Measurements from ENCODE around the gene MTG2.

Gene MTG2

DNA sequence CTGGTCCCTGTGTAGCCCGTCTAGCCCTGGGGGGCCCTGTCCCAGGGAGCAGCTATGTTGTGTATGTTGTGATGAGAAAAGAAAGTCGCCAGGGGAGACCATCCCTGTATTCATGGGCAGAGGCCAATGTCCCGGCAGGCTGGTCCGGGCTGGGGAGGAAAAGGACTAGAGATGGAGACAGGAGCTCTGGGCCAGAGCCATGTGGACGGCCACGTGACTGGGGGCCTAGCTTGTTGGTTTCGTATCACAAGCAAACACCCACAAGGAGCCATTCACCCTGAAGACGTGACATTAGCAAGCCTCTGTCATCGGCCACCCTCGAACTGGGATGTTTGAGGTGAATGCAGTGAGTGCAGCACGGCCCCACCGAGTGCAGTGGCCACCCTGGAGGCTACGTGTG is 40.1 kb downstream of the MTG2 start:
- DNase-seq, result no peak

DNA sequence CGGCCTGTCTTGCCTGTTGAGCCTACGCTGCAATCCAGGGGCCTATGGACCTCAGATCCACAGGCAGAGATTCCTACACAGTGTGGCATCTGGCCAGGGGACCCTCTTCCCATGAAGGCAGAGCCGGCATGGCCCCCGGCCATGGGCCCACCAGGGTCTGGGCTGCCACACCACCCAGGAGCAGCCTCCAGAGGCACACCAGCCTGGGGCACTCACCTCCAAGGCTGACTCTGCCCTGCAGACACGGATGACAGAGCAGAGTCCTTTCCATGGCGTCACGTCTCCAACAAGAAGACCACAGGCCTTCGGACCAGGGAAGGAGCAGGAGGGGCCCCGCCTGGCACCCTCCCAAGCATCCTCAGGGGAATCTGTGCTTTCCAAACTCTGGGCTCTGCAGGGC is 40.7 kb downstream of the MTG2 start:
- no peak for DNase-seq

DNA sequence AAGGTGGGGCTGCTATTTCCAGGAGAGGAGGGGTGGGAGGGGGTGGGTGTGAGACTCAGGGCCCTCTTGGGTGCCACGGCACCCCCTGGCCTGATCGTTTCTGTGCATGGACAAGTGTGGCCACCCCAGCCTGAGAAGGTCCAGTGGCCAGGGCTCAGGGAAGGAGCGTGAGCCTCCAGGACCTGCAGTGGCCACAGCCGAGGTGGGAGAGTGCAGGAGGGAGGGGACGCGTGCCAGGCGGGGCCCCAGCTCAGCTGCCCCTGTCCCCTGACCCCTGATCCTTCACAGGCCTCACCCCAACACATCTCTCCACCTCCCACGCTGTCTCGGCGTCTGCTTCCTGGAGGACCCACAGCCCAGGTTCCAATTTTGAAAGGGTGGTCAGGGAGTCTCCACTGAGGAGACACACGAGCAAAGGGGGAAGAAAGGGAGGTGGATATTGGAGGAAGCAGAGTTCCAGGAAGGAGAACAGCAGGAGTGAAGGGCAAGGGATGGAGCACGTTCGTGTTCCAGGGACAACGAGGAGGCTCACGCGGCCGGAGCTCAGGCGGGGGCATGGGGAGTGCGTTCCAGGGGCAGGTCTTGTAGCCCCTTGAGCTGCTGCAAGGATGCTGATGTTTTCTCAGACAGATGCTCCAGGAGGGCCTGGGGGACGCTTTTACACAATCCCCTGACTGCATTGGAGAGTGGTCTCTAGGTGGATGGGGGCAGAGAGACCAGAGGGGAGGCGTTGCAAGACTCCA is 41.5 kb downstream of the MTG2 start:
- no peak for DNase-seq

DNA sequence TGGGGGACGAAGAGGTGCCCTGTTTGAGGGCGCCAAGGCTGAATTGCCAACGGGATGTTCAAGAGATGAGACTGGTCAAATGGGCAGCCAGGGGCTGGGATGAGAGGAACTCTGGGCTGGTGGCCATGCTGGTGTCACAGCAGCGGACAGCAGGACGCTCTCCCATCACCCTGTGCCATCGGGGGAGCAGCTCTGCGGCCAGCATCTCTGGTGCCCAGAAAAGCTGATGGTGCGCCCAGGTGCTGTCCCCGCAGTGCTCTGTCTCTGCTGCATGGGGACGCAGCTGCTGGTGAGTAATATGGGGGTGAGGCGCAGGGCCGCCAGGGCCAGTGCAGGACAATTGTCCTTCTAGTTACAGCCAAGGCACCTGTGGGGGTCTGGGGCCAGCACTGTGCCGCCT is 42.2 kb downstream of the MTG2 start:
- no peak for DNase-seq

DNA sequence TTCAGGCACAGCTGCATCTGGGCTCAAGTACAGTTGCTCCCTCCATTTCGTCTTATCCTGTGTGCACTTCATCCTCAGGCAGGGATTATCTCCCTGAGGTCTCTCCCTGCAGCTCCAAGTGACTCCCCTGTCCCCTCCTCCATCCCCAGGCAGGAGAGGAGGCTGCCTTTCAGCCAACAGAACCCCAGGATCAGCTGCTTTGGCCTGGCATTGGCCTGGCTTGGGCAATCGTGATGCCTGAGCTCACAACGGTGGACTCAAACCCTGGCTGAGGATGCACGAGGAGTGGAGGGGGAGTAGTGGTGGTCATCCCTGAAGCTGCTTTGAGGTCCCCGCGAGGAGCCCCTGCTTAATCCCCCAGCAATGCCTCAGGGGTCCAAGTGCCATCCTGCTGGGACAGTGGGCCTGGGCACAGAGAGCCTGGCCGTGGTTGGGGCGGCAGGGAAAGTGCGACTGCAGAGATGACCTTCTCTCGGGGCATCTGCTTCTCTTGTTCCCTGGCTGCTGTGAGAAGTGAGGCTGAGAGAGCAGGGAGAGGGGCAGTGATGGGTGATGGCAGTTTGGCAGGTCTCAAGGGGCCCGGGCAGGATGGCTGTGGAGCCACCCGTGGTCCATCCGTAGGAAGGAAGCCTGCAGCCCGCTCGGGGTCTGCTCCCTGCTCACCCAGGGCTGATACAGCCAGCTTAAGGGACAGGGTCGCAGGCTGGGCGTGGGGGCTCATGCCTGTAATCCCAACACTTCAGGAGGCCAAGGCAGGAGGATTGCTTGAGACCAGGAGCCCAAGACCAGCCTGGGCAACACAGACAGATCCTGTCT is 43.2 kb downstream of the MTG2 start:
- no peak for DNase-seq

DNA sequence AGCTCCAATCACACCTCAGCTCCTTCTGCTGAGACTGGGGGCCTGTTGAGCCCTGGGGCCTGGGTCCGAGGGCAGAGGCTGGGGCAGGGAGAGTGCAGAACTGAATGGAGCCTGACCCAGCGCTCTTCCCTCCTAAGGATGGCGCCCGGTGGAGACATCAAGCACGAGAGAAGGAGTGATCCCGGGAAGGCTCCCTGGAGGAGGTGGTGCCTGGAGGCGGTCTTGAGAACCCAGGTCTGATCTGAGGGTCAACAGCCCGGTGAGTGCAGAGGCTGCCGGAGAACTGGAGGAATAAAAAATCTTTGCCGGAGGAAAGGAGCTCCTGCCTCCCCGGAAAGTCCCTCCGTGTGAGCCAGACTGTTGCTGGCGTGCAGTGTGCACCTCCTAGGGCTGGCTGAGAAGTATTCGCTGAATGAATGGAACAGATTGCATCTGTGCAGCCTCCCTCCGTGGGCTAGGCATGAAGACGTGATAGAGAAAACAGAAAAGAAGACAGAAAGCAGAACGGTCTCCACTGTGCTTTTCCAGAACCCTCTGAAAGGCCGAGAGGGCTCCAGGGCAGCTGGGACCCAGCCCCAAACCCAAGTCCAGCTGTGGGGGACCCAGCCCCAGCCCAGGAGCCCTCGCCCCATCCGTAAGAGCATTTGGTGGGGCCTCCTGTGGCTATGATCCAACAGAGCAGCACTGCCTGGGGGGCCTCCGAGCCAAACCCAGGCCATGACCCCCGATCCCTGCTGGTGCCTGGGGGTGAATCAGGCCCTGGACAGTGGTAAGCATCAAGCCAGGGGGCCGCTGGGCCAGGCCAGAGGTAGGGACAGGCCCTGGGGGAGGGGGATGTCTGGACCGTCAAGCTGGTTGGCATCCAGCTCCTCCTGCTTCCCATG is 44.1 kb downstream of the MTG2 start:
- DNase-seq, result no peak

DNA sequence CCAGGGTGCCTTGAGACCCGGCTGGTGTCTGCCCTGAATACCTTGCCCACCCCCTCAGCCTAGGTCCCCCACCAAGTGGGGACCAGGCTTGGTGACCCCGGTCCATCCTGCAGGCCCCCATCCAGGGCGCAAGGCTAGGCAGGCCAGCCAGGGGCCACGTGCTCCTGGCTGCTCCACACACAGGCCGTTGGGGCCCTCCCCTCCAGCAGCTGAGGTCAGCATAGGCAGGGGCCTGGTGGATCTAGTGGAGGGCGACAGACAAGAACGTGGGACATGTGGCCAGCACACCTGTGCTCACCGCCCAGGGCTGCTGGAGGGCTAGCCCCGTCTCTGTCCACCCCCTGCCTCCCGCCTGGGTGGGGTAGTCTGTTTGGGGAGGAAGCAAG is 44.8 kb downstream of the MTG2 start:
- DNase-seq, result no peak

DNA sequence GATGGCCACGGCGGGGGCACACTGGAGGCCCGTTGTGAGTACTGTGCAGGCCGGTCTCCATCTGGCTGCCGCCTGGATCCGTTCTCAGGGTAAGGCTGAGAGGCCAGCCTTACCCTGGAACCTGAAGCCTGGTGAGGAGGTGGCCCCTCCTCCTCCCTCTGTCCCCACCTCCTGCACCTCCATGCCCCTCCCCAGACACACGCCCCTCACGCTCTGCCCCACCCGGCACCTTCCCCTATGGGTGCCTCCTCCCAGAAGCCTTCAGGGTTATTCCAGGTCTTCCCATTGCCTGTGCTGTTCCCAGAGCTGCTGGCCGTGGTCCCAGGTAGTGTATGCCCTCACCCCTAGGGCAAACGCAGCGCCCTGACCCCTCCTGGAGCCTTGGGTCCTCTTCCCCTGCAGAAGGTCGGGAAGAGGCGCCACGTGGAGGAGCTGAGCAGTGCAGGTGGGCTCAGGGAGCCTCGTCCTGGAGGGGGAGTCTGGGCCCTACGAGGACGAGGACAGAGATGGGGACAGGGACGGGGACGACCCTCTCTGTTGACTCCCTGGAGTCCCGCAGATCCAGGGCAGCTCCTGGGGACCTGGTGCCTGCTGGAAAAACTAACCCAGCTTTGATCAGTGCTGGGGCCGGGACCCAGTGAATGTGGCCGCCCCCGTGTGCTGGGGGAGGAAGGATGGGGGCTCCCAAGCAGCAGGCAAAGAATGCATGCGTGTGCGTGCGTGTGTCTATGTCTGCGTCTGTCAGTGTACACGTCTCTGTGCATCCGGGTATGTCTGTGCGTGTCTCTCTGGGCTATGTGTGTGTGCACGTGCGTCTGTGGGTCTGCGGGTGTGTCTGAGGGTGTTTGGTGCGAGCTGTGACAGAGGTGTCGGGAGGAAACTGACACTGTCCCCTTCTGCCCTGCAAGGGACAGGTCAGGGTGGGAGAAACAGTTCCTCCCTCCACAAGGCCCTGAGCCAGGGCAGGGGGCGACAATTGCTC is 45.4 kb downstream of the MTG2 start:
- DNase-seq, result no peak

DNA sequence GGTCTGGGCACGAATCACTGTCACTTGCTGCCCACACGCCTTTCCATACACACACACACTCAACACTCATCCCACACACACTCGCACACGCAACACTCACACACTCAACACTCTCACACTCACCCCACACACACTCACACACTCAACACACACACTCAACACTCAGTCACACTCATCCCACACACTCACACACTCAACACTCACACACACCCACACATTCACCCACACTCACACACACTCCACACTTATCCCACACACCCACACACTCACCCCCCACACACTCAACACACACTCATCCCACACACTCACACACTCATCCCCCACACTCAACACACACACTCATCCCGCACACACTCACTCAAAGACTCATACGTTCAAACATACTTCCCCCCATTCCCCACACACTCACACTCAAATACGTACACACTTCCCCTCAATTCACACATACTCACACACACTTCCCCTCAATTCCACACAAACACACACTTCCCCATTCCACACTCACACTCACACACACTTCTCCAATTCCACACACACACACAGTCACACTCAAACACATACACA is 46.2 kb downstream of the MTG2 start:
- no peak for DNase-seq

DNA sequence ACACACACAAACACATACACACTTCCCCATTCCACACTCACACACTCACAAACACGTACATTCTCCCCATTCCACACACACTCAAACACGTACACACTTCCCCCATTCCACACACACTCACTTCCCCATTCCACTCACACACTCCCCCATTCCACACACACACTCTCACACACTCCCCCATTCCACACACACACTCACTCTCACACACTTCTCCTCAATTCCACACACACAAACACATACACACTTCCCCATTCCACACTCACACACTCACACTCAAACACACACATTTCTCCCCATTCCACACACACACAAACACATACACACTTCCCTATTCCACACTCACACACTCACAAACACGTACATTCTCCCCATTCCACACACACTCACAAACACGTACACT is 46.8 kb downstream of the MTG2 start:
- no peak for DNase-seq

DNA sequence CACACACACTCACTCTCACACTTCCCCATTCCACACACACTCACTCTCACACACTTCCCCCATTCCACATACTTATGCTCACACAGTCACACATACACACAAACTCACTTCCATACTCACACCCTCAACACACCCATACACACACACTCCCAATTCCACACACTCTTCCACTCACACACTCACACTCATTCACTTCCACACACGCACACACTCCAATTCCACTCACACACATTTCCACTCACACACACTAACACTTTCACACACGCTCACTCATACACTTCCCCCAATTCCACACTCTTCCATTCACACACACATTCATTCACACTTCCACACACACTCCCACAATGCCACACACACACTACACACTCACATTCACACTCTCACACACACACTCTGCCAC is 47.4 kb downstream of the MTG2 start:
- no peak for DNase-seq

DNA sequence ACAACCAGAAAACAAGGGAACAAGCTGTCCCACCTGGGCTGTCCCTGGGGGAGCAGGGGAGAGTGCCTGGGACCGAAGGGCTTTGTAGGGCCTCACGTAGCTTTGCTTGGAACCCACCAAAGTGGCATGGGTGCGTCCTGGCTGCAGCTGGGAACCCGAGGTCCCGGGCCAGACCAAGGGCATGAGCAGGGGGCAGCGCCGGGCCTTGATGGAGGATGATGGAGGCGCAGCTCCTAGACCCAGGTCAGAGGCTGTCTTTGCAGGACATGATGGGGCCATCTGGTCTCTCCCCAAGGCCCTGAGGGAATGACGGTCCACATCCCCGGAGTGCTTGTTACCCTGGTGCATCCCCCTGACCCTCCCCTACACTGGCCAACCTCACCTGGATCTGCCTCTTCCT is 47.9 kb downstream of the MTG2 start:
- no peak for DNase-seq

DNA sequence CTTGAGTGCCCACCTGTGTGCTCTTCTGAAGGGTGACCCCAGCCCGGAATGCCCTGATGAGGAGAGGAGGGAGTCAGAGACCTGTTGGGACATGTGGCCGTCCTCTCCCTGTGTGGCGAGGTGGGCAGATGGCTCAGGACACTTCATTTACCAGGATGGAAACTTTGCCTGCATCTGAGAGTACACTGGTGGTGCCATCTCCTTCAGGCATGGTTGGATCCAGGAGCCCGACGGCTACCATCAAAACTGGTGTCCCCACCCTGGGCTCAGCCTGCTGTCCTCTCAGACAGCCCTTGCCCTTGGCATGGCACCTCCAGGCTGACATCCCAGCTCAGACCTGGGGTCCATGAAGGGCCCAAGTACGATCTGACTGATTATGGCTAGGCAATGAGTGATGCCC is 48.5 kb downstream of the MTG2 start:
- DNase-seq, result no peak

DNA sequence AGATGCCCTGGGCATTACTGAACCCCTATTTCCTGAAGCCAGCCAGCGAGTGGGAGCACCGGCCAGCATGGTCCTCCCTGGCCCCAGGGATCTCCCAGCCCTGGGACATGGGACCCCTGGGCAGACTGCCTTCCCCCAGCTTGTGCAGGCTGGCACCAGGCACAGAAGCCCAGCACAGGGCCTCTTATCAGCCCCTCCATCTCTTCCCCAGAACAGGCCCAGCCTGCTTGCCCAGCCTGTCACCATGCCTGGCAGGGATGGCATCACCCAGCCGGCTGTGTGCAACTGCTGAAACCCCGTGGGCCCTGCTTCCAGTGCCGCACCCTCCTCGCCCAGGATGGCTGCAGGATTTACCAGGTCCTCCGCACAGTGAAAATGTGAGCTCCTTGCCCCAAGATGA is 49.4 kb downstream of the MTG2 start:
- DNase-seq, result no peak

DNA sequence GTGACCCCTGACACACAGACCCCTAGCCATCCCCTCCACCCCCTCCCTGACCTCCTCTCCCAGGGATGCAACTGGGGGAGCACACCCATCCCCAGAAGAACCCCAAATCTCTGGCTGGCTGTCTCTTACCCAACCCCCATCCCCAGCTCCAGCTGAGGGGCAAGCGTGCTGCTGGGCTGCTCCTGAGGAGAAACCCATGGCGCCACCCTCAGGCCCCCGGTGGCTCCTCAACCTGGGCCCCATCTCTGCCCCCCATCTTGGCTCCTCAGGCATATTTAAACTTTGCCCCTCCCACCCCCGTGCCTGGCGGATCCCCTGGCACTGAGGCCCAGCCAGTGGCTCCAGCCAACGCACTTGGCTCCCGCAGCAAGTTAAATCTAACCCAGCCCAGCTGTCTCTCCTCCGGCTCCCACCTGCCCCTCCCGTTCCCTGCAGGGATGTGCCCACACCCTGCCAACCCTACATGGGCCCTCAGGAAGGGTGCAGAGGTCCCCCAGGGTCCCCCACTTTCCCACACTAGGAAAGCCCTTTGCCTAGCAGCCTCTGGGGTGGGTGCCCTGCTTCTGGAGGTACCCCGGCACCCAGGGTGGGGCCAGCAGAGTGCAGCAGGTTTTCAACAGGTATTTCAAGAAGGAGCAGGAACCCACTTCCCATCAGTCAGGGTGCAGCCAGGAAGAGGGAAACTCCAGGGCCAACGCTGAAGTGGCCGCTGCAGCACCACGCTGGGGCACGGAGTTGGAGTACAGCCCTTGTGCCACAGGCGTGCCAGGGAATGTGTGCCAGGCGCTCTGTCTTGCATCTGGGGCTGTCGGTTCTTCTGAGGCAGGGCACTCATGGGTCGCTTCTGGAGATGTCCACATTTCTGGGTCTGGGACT is 50.2 kb downstream of the MTG2 start:
- DNase-seq, result no peak

DNA sequence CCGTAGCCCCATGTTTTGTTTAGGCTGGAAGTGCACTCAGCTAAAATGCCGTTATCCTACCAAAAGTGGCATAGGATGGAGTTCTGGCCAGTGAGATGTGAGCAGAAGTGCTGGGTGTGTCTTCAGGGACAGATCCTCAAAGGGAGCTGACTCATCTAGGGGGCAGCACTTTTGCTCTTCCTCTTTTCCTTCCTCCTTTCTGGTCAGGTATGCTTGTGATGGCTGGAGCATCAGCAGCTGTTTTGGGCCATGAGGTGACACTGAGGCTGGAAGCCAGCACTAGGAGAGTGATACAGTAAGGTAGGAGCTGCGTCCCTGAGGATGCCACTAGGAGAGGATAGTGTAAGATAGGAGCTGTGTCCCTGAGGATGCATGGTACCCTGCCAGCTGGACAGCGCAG is 50.9 kb downstream of the MTG2 start:
- DNase-seq, result no peak

DNA sequence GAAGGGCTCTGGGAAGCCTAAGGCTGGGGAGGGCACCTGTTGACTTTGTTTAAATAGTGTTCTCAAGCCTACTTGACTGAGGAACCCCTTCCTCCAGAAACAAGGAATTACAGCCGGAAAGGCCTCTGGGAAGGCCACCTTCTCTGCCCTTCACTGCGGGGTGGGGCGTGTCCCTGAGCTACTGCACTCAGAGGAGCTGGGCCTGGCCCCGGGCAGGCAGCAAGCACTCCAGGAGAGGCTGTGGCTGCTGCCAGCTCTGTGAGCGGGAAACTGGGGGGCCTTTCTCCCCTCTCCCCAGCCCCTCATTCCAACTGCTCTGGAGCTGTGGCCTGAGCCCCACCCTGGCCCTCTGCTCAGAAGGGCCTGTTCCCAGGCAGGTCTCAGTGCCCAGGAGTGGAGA is 51.5 kb downstream of the MTG2 start:
- DNase-seq, result no peak

DNA sequence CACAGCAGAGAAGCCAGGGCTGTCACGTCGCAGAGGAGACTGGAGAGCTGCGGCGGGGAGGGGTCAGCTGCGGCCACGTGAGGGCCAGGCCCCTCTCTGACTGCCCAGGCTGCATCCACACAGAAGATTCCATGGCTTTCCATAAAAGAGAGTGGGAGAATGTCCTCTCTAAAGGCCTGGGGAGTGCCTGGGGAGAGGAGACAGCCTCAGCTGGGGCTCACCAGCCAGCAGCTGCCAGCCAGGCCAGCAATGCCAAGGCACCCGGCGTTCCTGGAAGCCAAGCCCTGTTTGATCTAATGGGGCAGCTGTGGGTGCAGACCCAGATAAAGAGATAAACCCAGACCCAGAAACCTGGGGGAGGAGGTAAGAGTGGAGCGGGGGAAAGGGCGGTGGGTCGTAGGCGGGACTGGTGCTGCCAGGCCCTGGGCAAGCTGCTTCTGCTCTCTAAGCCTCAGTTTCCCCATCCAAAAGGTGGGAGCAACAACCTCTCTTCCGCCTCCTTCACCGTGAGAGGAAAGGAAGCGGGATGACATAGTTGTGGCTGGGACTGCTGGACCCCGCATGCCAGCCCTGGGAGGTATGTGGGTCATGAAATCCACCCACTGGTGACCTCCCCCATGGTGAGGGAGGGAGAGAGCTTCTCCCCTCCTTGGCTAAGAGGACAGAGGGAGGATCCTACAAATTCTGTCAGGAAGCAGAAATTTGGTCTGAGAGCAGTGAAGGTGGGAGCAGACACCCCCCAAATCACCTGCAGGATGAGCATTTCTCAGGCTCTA is 52.4 kb downstream of the MTG2 start:
- DNase-seq, result no peak

DNA sequence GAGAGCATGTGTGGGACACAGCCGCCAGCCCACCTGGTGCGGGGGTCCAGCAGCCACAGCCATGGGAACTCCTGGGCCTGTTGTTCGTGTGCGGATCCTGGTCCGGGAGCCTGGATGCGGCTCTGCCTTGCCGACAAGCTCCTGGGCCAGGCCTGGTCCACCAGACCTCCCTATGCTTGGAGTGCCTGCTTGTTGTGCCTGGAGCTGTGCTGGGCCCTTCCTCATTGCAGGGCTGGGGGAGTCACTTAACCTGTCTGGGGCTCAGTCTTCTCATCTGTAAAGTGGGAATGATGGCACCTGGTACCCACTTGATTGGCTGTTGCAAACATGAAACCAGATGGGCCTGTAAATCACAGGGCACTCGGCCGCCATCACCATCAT is 52.9 kb downstream of the MTG2 start:
- DNase-seq, result no peak

DNA sequence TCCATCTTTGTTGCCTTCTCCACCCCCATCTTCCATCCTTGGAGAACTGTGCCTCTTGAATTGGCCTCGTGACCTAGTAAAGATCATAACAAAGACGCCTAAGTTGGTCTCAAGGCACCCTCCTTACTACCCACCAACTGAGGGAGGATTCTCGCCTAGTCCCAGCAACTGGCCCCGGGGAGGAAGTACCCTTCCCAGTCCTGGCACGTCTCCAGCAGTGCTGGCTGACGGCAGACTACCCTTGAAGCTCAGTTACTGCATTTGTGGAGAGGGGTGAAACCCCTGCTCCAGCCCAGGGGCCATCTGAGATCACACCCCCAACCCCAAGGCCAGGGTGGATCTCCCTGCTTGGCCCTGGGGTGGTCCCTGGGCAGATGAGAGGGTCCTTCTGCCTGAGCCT is 53.4 kb downstream of the MTG2 start:
- DNase-seq, result no peak

Data from SW 1271 (cell line).